ENCODE measurements around the gene BCL2L14. TPM values are rescaled to one million over a fixed set of nuclear protein-coding genes. Genes with fewer than 3 reads are reported as not detected.

Gene BCL2L14
- not detected in 5 replicates for total RNA-seq (2022; extraction: Qiagen RNA extraction; ENCODE audit: low read depth)

GRCh38 chr12:12070674-12071656 lies at the start of gene BCL2L14:
BCL2L14 (plus strand) TSS chr12:12070939; CDS start chr12:12079306, 8,367 bp downstream.

Other genes with a start within 250 kb of the BCL2L14 start
- 15.3 to 24.5 TPM (median 22.0 TPM) in 5 replicates for gene LRP6, start 196.1 kb downstream of the BCL2L14 start, total RNA-seq (2022; extraction: Qiagen RNA extraction; ENCODE audit: low read depth)